ENCODE data around the gene AMBRA1.
A peak's percentile ranks its signal among the peaks of the same experiment; 100 is the strongest.

AMBRA1 gene

DNA sequence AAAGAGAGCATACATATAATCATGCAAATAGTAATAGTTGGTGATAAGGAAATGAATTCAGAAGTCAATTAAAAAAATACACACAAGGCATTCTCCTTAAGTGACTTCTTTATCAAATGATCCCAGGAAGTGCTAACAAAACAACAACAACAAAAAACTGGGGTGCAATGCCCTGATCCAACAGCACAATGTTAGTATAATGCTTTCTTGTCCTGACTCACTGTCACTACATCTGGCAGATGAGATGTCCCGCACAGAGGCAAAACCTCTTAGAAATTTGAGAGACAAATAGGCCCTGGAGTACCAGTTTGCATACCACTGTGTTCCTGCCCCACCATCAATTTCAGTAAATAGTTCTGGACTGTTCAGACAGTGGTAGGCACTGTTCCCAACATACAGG lies 11.0 kb upstream of the AMBRA1 start:
- H3K4me3 ChIP-seq (replicated peaks in 1 of 2; ENCODE audit: low read depth in 2 of 2, low read length in 2 of 2) = no peak overlapping the region
- TF ChIP-seq, protein P1, sequence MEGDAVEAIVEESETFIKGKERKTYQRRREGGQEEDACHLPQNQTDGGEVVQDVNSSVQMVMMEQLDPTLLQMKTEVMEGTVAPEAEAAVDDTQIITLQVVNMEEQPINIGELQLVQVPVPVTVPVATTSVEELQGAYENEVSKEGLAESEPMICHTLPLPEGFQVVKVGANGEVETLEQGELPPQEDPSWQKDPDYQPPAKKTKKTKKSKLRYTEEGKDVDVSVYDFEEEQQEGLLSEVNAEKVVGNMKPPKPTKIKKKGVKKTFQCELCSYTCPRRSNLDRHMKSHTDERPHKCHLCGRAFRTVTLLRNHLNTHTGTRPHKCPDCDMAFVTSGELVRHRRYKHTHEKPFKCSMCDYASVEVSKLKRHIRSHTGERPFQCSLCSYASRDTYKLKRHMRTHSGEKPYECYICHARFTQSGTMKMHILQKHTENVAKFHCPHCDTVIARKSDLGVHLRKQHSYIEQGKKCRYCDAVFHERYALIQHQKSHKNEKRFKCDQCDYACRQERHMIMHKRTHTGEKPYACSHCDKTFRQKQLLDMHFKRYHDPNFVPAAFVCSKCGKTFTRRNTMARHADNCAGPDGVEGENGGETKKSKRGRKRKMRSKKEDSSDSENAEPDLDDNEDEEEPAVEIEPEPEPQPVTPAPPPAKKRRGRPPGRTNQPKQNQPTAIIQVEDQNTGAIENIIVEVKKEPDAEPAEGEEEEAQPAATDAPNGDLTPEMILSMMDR (IDR thresholded peaks at IDR 0.05; ENCODE audit: low read depth, low read length) = no peak
- no peak for DNase-seq (ENCODE audit: low read depth in 2 of 2)

DNA sequence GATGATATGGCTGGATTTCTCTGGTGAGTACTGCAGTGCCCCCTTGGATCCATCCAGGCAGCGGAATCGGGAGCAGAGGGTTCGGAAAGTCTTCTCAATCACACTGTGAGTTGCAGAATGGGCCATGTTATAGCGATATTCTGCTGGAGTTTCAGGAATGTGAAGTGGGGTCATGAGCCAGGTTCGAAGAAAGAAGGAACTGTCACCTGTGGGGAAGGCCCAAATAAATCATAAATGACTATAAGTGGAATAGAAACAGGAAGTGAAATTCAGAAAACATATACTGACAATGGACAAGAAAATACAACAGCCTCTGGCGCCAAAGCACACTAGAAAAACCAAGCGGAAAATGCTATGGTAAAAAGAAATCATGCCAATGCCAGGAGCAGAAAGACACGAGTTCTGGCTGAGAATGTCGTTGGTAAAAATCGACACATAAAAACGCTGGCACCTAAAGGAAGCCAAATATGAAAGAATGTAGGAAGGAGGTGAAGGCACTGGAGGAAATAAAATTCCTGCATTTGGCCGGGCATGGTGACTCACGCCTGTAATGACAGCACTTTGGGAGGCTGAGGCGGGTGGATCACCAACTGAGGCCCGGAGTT lies 10.0 kb upstream of the AMBRA1 start:
- no peak for DNase-seq (ENCODE audit: low read depth in 2 of 2)
- no peak overlapping the region for H3K4me3 ChIP-seq (replicated peaks in 1 of 2; ENCODE audit: low read depth in 2 of 2, low read length in 2 of 2)
- TF ChIP-seq, protein P1 (IDR thresholded peaks at IDR 0.05; ENCODE audit: low read depth, low read length) = no peak

DNA sequence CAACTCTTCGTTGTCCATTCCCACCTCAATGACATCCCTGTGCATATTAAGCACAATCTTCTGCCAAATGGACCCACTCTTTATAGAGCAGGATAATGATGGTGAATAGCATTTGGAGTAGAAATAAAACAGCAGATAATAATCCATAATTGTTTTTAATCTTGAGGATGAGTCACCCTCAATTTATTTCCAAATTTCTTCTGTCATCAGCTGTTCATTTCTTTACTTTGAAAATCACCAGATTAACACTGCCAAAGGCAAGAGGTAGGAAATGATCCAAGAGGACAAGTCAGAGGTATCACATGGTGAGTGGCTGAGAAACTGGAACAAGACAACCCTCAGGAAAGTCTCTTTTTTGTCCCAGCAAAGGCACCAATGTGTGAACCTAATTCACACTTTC lies 7.3 kb upstream of the AMBRA1 start:
- TF ChIP-seq, protein P1 (IDR thresholded peaks at IDR 0.05; ENCODE audit: low read depth, low read length) = no peak
- H3K4me3 ChIP-seq (replicated peaks in 1 of 2; ENCODE audit: low read depth in 2 of 2, low read length in 2 of 2) = no peak overlapping the region
- DNase-seq (ENCODE audit: low read depth in 2 of 2) = peak; percentile 24 to 33

DNA sequence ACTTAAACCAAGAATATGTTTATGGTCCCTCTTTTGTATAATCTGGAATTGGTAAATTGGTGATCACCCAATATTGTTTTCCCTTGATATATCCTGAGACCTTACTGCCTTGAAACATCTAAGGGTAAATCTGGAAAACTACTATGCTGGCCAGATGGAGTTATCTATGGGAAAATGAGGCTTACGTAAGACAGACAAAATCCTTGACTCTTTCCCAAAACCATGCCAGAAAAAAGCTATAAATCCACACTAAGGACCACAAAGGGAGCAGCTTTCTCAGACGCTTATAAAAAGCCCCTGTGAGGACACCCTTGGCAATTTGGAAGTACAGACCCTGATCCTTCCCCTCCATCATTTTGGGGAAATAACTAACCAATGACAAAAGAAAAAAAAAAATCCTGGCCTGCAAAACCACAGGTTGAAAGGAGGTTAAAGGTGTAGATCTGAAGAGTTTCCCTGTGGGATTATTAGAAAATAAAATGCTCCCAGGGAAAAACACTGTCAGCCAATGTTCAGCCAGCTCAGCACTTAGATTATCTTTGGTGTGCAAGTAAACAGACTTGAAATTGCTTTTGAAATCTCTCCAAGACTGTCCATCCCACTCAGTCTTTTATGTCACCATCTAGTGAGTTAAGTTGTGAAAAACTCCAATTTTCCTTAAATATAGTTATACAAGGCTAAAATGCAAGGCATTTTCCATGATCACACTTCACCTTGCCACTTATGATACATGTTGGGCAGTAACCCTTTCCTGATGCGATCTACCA lies 6.6 kb upstream of the AMBRA1 start:
- TF ChIP-seq, protein P1 (IDR thresholded peaks at IDR 0.05; ENCODE audit: low read depth, low read length) = no peak
- DNase-seq (ENCODE audit: low read depth in 2 of 2) = no peak
- no peak overlapping the region for H3K4me3 ChIP-seq (replicated peaks in 1 of 2; ENCODE audit: low read depth in 2 of 2, low read length in 2 of 2)

DNA sequence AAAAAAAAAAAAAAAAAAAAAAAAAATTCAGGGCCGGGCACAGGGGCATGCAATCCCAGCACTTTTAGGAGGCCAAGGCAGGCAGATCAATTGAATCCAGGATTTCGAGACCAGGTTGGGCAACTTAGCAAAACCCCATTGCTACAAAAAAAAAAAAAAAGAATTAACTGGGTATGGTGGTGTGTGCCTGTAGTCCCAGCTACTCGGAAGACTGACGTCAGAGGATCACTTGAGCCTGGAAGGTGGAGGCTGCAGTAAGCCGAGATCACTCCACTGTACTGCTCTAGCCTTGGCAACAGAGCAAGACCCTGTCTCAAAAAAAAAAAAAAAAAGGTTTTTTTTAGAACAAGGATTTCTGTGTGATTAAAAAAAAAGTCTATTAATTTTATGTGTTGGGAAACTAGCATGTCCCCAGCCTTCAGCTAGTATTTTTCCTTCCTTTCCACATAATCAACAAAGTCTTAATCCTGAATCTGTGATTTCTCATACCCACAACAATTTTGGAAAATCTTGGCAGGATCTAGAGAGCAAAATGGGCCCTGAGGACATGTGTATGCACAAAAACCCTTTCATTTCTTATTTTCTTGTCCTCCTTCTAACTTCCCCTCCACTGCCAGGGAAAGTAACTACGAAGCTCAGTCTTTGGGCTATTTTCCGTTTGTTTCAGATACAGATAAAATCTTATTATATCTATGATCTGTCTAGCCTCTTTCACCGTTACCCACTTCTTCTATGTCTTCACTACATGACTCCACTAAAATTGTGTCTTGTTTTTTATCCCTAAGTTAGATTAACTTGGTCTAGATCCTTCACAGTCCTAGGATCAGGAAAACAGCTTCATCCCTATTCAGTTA lies 5.7 kb upstream of the AMBRA1 start:
- no peak overlapping the region for H3K4me3 ChIP-seq (replicated peaks in 1 of 2; ENCODE audit: low read depth in 2 of 2, low read length in 2 of 2)
- DNase-seq (ENCODE audit: low read depth in 2 of 2) = no peak
- TF ChIP-seq, protein P1 (IDR thresholded peaks at IDR 0.05; ENCODE audit: low read depth, low read length) = no peak

DNA sequence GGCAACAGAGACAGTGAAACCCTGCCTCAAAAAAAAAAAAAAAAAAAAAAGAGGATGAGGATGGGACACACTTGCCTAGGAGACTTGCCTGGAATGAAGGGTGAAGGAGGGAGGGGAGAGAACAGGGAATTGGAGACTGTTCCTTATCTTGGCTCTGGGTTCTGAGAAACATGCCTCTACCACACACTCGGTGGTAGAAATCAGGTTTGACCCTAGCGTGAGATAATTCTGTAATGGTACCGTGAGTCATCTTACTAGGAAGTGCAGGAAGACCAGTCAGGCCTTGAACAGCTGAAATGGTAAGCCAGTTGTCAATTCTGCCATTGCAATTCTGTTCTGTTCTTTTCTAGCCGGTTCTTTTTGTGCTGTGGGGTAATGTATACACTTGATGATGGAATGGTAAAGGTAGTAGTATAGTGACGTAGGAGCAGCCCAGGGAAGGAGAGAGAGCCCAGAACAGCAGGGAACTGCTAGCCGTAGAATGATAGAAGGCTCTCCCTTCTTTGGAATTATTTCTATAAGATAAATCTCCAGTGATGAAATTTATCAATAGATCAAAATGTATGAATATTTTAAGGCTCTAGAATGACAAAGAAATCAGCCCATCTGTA lies 3.9 kb upstream of the AMBRA1 start:
- DNase-seq (ENCODE audit: low read depth in 2 of 2) = peak; percentile 32 to 67
- TF ChIP-seq, protein P1 (IDR thresholded peaks at IDR 0.05; ENCODE audit: low read depth, low read length) = no peak
- no peak overlapping the region for H3K4me3 ChIP-seq (replicated peaks in 1 of 2; ENCODE audit: low read depth in 2 of 2, low read length in 2 of 2)
